Tibial artery (tissue), 4 donors: ENCODE measurements around the gene LRRC10B.

Experiments
- DNase-seq, 2 donors: peaks; one replicate each; pipeline ENCODE4 v3.0.0-alpha.2; 2019
- H3K27ac ChIP-seq, 2 donors: fragments of 200-600 bp; sonication (generic) in 1 of 2; 1 replicate in 1 of 2; 2 replicates in 1 of 2; pipeline ENCODE4 v1.5.1; 2018 to 2019; ENCODE audit warnings: mild to moderate bottlenecking in 1 of 2
- H3K27me3 ChIP-seq, 2 donors: fragments of 200-600 bp; sonication (generic) in 1 of 2; one replicate each; pipeline versions ENCODE4 v1.5.1 to v1.6.0; 2016 to 2019
- H3K36me3 ChIP-seq, 3 donors: fragments of 200-600 bp; sonication (generic) in 2 of 3; one replicate each; pipeline ENCODE4 v1.5.1; 2016 to 2019; ENCODE audit warnings: mild to moderate bottlenecking in 2 of 3
- H3K4me1 ChIP-seq, 4 donors: fragments of 200-600 bp; sonication (generic) in 2 of 4; 1 replicate in 3 of 4; 2 replicates in 1 of 4; pipeline ENCODE4 v1.5.1; 2016 to 2019
- H3K4me3 ChIP-seq, 2 donors: fragments of 200-600 bp; sonication (generic) in 1 of 2; 1 replicate in 1 of 2; 2 replicates in 1 of 2; pipeline ENCODE4 v1.5.1; 2018 to 2019; ENCODE audit warnings: mild to moderate bottlenecking in 2 of 2
- H3K9me3 ChIP-seq, 3 donors: fragments of 200-600 bp; sonication (generic) in 1 of 3; one replicate each; pipeline ENCODE4 v1.5.1; 2016 to 2019
- intact Hi-C: fragments of 100-400 bp; cut with DNase I; formaldehyde crosslinking; loops from one replicate; pipeline ENCODE4 v1.15.0; 2023; ENCODE audit warnings: low total_unique reads
- TF ChIP-seq, protein P1 (sequence below), 2 experiments: fragments of 200-600 bp in 1 of 2; fragments of 450-650 bp in 1 of 2; IDR thresholded peaks; one replicate each; pipeline ENCODE4 v1.5.1; 2017 to 2019; ENCODE audit warnings: antibody characterized with exemption in 2 of 2, mild to moderate bottlenecking in 1 of 2, moderate library complexity in 1 of 2

LRRC10B gene

DNA sequence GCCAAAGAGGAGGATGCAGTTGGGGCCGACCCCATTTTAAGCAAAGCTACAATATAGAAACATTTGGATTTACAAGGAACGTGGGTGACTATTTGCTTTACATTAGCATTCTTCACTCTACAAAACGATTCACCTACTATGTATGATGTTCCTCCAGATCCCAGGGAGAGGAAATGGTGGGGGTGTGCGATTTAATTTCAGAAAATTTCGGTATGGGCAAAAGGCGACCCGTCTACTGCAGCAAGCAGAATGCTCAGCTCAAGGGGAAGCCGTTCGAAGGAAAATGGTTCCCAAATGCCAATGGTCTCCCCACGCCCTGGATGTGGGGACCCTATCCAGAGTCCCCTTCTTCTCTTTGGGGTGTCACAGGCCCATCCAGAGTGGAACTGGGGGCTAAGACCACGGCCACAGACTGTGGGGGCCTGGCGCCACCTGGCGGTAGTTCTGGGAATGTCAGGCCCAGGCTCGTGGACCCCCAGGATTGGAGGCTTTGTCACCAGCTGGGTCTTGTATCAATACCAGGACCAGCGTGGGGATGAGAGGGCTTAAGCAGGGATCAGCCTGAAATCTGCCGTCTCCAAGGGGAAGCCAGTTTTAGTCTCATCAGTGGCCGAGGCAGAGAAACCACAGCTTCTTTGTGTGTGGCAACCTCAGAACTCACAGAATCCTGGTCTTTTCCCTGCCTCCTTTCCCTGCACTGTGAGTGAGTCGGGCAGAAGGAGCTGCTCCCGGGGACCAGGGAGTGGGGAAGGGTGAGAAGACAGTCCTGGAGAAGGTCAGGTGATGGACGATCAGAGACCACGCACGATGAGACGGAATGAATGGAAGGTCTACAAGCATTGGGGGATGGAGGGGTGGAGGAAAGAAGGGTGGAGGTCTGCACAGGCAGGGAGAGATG is 8.4 kb downstream of the LRRC10B start:
- Histone ChIP-seq H3K27me3 (peaks cover 0 to 20% of the 10 kb centered on the region in 2 donors), H3K4me3 (peak overlapping the region; percentile 4 to 5), H3K4me1 (peaks cover 0 to 37% (median 26%) of the 10 kb centered on the region in 4 donors), H3K36me3 (no peaks in the 10 kb centered on the region), H3K9me3 (no peaks in the 10 kb centered on the region), H3K27ac (peak overlapping the region; percentile 2 to 18)
- DNase-seq, result no peak
- TF ChIP-seq, protein P1, sequence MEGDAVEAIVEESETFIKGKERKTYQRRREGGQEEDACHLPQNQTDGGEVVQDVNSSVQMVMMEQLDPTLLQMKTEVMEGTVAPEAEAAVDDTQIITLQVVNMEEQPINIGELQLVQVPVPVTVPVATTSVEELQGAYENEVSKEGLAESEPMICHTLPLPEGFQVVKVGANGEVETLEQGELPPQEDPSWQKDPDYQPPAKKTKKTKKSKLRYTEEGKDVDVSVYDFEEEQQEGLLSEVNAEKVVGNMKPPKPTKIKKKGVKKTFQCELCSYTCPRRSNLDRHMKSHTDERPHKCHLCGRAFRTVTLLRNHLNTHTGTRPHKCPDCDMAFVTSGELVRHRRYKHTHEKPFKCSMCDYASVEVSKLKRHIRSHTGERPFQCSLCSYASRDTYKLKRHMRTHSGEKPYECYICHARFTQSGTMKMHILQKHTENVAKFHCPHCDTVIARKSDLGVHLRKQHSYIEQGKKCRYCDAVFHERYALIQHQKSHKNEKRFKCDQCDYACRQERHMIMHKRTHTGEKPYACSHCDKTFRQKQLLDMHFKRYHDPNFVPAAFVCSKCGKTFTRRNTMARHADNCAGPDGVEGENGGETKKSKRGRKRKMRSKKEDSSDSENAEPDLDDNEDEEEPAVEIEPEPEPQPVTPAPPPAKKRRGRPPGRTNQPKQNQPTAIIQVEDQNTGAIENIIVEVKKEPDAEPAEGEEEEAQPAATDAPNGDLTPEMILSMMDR (IDR thresholded peaks at IDR 0.05), result peak; percentile 98 to 99
- intact Hi-C loops, result loop anchor here (2.0 kb wide), 2 partner anchors 38 to 70 kb away; no protein-coding TSS in a partner anchor

DNA sequence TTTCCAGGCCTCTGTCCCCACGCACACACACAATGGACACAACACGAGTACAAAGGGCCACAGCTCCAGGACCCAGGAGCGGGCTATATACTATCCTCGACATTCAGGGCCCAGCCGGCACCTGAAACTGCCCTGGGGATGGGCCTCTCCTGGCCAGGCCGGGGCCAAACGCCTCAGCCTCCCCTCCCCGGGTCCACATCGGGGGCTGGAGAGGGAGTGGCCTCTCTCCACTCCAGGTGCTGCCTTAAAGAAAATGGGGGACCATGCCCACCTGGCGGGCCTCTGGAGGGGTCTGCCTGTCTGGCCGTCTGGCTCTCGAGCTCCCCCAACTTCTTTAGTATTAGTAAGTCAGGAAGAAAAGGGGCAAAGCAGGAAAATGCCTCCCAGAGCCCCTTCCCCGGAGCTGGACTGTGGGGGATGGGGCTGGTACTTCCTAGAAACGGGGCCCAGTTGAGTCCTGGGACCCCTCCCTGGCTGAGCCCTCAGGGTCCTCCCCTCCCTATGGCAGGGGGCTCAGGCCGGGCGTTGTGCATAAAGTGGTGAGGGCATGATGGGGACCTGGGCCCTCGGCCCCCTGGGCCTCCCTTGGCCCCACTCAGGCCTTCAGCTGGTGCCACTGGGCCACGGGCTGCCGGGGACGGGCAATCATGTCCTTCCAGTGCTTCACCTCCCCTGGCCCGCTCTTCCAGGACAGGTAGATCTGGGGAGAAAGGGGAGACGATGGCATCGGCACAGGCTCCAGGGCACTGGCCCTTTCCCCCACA is 9.7 kb downstream of the LRRC10B start:
- intact Hi-C loops, result no loop called here
- Histone ChIP-seq H3K27me3 (peaks cover 0 to 16% of the 10 kb centered on the region in 2 donors), H3K4me1 (peaks cover 0 to 24% (median 13%) of the 10 kb centered on the region in 4 donors), H3K36me3 (peaks cover 0 to 4% (median 0%) of the 10 kb centered on the region in 3 donors), H3K9me3 (no peaks in the 10 kb centered on the region), H3K27ac (no peak overlapping the region), H3K4me3 (no peak overlapping the region)
- no peak for DNase-seq
- TF ChIP-seq, protein P1 (IDR thresholded peaks at IDR 0.05), result no peak

GRCh38 chr11:61522881-61523280 is 14.3 kb downstream of the LRRC10B start:
- intact Hi-C loops, result no loop called here
- no peaks in the 10 kb centered on the region for H3K9me3 ChIP-seq
- H3K27ac ChIP-seq, result no peak overlapping the region
- peaks cover 0 to 16% (median 0%) of the 10 kb centered on the region in 3 donors for H3K36me3 ChIP-seq
- H3K4me1 ChIP-seq, result no peaks in the 10 kb centered on the region
- H3K4me3 ChIP-seq, result no peak overlapping the region
- DNase-seq, result no peak
- peaks cover 0 to 48% of the 10 kb centered on the region in 2 donors for H3K27me3 ChIP-seq
- TF ChIP-seq, protein P1 (IDR thresholded peaks at IDR 0.05), result no peak

DNA sequence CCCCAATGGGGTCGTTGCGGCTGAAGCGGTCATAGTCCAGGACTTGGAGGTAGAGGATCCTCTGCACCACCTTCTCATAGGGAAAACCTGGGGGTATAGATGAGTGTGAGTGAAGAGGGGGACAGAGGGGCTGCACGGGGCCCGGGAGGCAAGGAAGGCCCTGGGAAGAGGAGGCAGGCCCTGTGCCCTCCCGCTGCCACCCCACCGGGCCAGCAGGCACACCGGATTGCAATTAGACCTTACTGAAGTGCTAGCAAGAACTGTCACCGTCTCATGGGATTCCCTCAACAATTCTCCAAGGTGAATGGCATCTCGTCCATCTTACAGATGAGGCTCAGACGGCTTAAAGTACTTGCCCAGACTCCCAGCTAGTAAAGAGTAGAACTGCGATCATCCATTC is 15.9 kb downstream of the LRRC10B start:
- intact Hi-C loops, result no loop called here
- TF ChIP-seq, protein P1 (IDR thresholded peaks at IDR 0.05), result no peak

DNA sequence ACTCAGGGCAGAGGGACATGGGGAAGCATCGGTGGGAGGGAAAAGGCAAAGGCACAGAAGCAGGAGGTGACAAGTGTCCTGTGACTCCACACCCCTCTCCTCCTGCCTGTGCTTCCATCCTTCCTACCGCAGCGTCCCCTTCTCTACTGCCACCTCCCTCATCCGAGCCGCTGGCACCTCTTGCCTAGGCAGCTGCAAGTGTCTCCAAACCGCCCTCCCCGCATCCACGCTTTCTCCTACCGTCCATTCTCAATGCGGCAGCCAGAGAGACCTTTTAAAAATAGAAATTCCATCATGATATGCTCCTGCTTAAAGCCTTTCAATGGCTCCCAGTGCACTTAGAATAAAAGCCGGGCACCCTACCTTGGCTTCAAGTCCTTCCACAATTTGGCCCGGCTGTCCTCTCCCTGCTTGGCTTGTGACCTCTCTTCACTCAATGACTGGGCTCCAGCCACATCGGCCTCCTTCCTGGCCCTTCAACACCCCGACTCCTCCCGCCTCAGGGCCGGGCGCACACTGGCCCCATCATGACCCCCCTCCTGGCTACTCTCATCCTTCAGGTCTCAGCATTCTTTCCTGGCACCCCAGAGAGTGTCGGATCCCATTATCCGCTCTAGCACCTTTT is 16.5 kb downstream of the LRRC10B start:
- no peak overlapping the region for H3K4me3 ChIP-seq
- no peaks in the 10 kb centered on the region for H3K9me3 ChIP-seq
- TF ChIP-seq, protein P1 (IDR thresholded peaks at IDR 0.05), result no peak
- H3K27me3 ChIP-seq, result peaks cover 0 to 59% of the 10 kb centered on the region in 2 donors
- peaks cover 0 to 16% (median 0%) of the 10 kb centered on the region in 3 donors for H3K36me3 ChIP-seq
- no peak overlapping the region for H3K27ac ChIP-seq
- no peaks in the 10 kb centered on the region for H3K4me1 ChIP-seq
- intact Hi-C loops, result no loop called here
- no peak for DNase-seq

More for the DNA sequence above, 15.9 kb downstream of the LRRC10B start:
- peaks cover 0 to 16% (median 0%) of the 10 kb centered on the region in 3 donors for H3K36me3 ChIP-seq
- H3K27ac ChIP-seq, result no peak overlapping the region
- H3K9me3 ChIP-seq, result no peaks in the 10 kb centered on the region
- H3K27me3 ChIP-seq, result peaks cover 0 to 54% of the 10 kb centered on the region in 2 donors
- H3K4me3 ChIP-seq, result no peak overlapping the region
- H3K4me1 ChIP-seq, result no peaks in the 10 kb centered on the region
- DNase-seq, result no peak
